K562 (cell line): Measurements from ENCODE around the gene POLR3E. TPM values are rescaled to one million over a fixed set of nuclear protein-coding genes. Genes with fewer than 3 reads are reported as not detected.

Experiments used
- ATAC-seq: fragments of 200-7000 bp; cut with Tn5 transposase; 3 replicates; pipeline ENCODE4 v1.9.1; 2020; ENCODE audit warnings: moderate library complexity
- BruUV-seq: library from RNA; stranded (reverse); fragments of 400-500 nt; replicated peaks from 2 replicates; lab custom pipeline; 2021; lab: Mats Ljungman, UMichigan
- CTCF ChIA-PET: fragments of 300-600 bp; formaldehyde crosslinking; extraction: SDS; loops from one replicate; lab custom pipeline; 2021; ENCODE audit warnings: low intra/inter-chr PET ratio; lab: Yijun Ruan, JAX
- POLR2A ChIA-PET: fragments of 300-600, 350-650 bp; sonication (Branson Sonifier 250); formaldehyde crosslinking; extraction: SDS; loops from one replicate; lab custom pipeline; 2021; ENCODE audit warnings: antibody characterized with exemption, inconsistent platforms; lab: Yijun Ruan, JAX
- DNase-seq, 4 experiments: peaks; one replicate each; pipeline versions ENCODE4 v3.0.0 to v3.0.0-alpha.2; 2011 to 2018; ENCODE audit warnings: low spot score in 3 of 4, mixed read lengths in 3 of 4; ENCODE audit errors: extremely low read depth in 1 of 4
- FAIRE-seq: peaks from 2 replicates; lab custom pipeline; 2011; peaks lifted over from hg19 to GRCh38; lab: Jason Lieb, UNC
- H2AFZ ChIP-seq: 2 replicates; pipeline ENCODE4 v1.6.0; 2011; ENCODE audit warnings: low read depth, low read length, control low read depth, inconsistent platforms
- H3K27ac ChIP-seq: fragments of 200-600 bp; 3 replicates; pipeline ENCODE4 v1.8.0; 2011; ENCODE audit warnings: low read depth, mild to moderate bottlenecking, control low read depth, inconsistent platforms, low read length, moderate library complexity, mixed read lengths; ENCODE audit errors: extremely low read depth
- H3K27me3 ChIP-seq, 2 experiments: fragments of 300-600 bp in 1 of 2; 2 replicates in 1 of 2; 3 replicates in 1 of 2; pipeline versions ENCODE4 v1.6.0 to v1.8.0; 2011; ENCODE audit warnings: inconsistent platforms in 2 of 2, low read length in 2 of 2, mild to moderate bottlenecking in 1 of 2, mixed read lengths in 1 of 2, moderate library complexity in 1 of 2; ENCODE audit not compliant: control insufficient read depth in 2 of 2, insufficient read depth in 2 of 2
- H3K36me3 ChIP-seq: fragments of 300-600 bp; 3 replicates; pipeline ENCODE4 v1.8.0; 2011; ENCODE audit warnings: mild to moderate bottlenecking, low read length, inconsistent platforms; ENCODE audit not compliant: control insufficient read depth, insufficient read depth
- H3K4me1 ChIP-seq, 2 experiments: fragments of 200-600 bp in 1 of 2; replicated peaks in 1 of 2; 2 replicates in 1 of 2; 3 replicates in 1 of 2; pipeline versions ENCODE4 v1.5.1 to v1.8.0; 2011; ENCODE audit warnings: inconsistent platforms in 2 of 2, low read length in 2 of 2, mild to moderate bottlenecking in 1 of 2, mixed read lengths in 1 of 2, moderate library complexity in 1 of 2; ENCODE audit not compliant: control insufficient read depth in 2 of 2, insufficient read depth in 2 of 2
- H3K4me2 ChIP-seq: 2 replicates; pipeline ENCODE4 v1.6.1; 2011; ENCODE audit warnings: low read length, control low read depth, inconsistent platforms, mixed read lengths; ENCODE audit not compliant: insufficient read depth
- H3K4me3 ChIP-seq: fragments of 200-600 bp; sonication (generic), shearing (Covaris generic); 2 replicates; pipeline ENCODE4 v1.5.1; 2016; ENCODE audit warnings: control low read depth, inconsistent platforms
- H3K79me2 ChIP-seq: fragments of 200-600 bp; 3 replicates; pipeline ENCODE4 v1.8.0; 2011; ENCODE audit warnings: low read length, inconsistent platforms; ENCODE audit not compliant: control insufficient read depth, insufficient read depth
- H3K9ac ChIP-seq, 2 experiments: 2 replicates each; pipeline versions ENCODE4 v1.6.0 to v1.6.1; 2011; ENCODE audit warnings: low read depth in 2 of 2, low read length in 2 of 2, control low read depth in 1 of 2, inconsistent platforms in 1 of 2, mild to moderate bottlenecking in 1 of 2, mixed read lengths in 1 of 2; ENCODE audit not compliant: insufficient read depth in 1 of 2
- H3K9me1 ChIP-seq: one replicate; pipeline ENCODE4 v1.6.0; 2011; ENCODE audit warnings: inconsistent platforms, mild to moderate bottlenecking, low read length, moderate library complexity; ENCODE audit not compliant: control insufficient read depth, insufficient read depth
- H3K9me3 ChIP-seq: replicated peaks from 2 replicates; pipeline ENCODE4 v1.5.1; 2011; ENCODE audit warnings: low read depth, low read length, inconsistent platforms; ENCODE audit not compliant: control insufficient read depth, insufficient read depth
- H4K20me1 ChIP-seq: replicated peaks from 2 replicates; pipeline ENCODE4 v1.6.1; 2011; ENCODE audit warnings: low read length, inconsistent platforms, mixed read lengths; ENCODE audit not compliant: control insufficient read depth, insufficient read depth
- ARID2 ChIP-seq: fragments of 450-650 bp; IDR thresholded peaks from 2 replicates; pipeline ENCODE4 v1.6.1; 2017; ENCODE audit warnings: antibody characterized with exemption, mild to moderate bottlenecking
- CBX5 ChIP-seq: IDR thresholded peaks from 2 replicates; pipeline ENCODE4 v1.6.1; 2014; ENCODE audit warnings: low read depth, borderline replicate concordance
- NFYB ChIP-seq: IDR thresholded peaks from 2 replicates; pipeline ENCODE4 v1.6.1; 2011; ENCODE audit warnings: mild to moderate bottlenecking, moderate library complexity; ENCODE audit not compliant: insufficient read length; ENCODE audit errors: extremely low read depth
- RAD51 ChIP-seq: fragments of 450-650 bp; IDR thresholded peaks from 2 replicates; pipeline ENCODE4 v1.7.1; 2016; ENCODE audit warnings: low read depth, mild to moderate bottlenecking, borderline replicate concordance
- SOX6 ChIP-seq: fragments of 450-650 bp; IDR thresholded peaks from 2 replicates; pipeline ENCODE4 v1.6.1; 2014; ENCODE audit warnings: mild to moderate bottlenecking
- TCF7 ChIP-seq: sonication (generic); IDR thresholded peaks from 2 replicates; pipeline ENCODE4 v1.6.1; 2016; ENCODE audit warnings: antibody characterized with exemption, borderline replicate concordance
- USF2 ChIP-seq: sonication (generic); formaldehyde crosslinking; IDR thresholded peaks from 2 replicates; pipeline ENCODE4 v1.5.0; 2020; ENCODE audit warnings: missing genetic modification reagents
- ZNF75A ChIP-seq: fragments of 450-650 bp; formaldehyde crosslinking; IDR thresholded peaks from 2 replicates; pipeline ENCODE4 v1.4.0; 2020; ENCODE audit warnings: mild to moderate bottlenecking
- WGBS: fragments of 100-300 bp; shearing (Covaris generic); methylation state at CpG from one replicate; pipeline ENCODE4 v1.1.6; 2016; ENCODE audit warnings: low coverage, mixed read lengths; ENCODE audit not compliant: insufficient coverage; ENCODE audit errors: missing lambda C conversion rate; 5-methylcytosine and 5-hydroxymethylcytosine counted together
- in situ Hi-C: fragments of 300-500 bp; cut with MboI; formaldehyde crosslinking; loops from 4 replicates; pipeline ENCODE4 v1.15.0; 2018; ENCODE audit warnings: inconsistent platforms, mixed read lengths
- intact Hi-C: fragments of 100-400 bp; cut with micrococcal nuclease; formaldehyde crosslinking; loops from 2 replicates; pipeline ENCODE4 v1.14.2; 2022
- polyA plus RNA-seq, 8 experiments: library from polyadenylated mRNA; depleted of rRNA in 4 of 8; stranded (reverse) in 5 of 8; unstranded in 3 of 8; fragments of >200 nt; fragmentation: Nextera tagmentation in 2 of 8; fragmentation: Illumina TruSeq in 1 of 8; extraction: Ambion mirVana in 2 of 8; extraction: Trizol in 1 of 8; gene quantifications; 2 replicates each; pipeline versions ENCODE4 v1.2.1 to v1.2.3, GENCODE V29; 2011 to 2014; ENCODE audit warnings: inconsistent platforms in 1 of 8, missing spikeins in 1 of 8
- total RNA-seq, 7 experiments: library from RNA; depleted of rRNA in 6 of 7; stranded (reverse); fragments of >200 nt in 6 of 7; fragmentation: Illumina TruSeq in 2 of 7; extraction: Trizol in 2 of 7; gene quantifications; 2 replicates each; pipeline versions ENCODE4 v1.2.1 to v1.2.3, GENCODE V29; 2011 to 2021; ENCODE audit warnings: low replicate concordance in 1 of 7
- TF ChIP-seq, protein P1 (sequence below): fragments of 200-600 bp; sonication (generic); IDR thresholded peaks from one replicate; pipeline ENCODE4 v1.6.1; 2012; ENCODE audit warnings: mild to moderate bottlenecking, low read depth, low read length, inconsistent platforms
- TF ChIP-seq, protein P2 (sequence below): fragments of 450-650 bp; IDR thresholded peaks from 2 replicates; pipeline ENCODE4 v1.6.1; 2018; ENCODE audit warnings: mild to moderate bottlenecking, low read depth; ENCODE audit not compliant: partially characterized antibody

POLR3E gene
- total and polyA plus RNA-seq, 9 of the 15 experiments (the other 6 are each of a cell fraction or from before 2014, with no cell fraction given), result 17.7 to 151 (median 82.6) TPM

- DNase-seq (peak; percentile 25 to 66 (median 42)), FAIRE-seq (peak; percentile 37), ATAC-seq (peak; percentile 49; the same call in 1 of the 3 replicates)
- Histone ChIP-seq H3K36me3 (peaks cover 85% of the 10 kb centered on the region), H3K4me2 (no peak overlapping the region), H3K4me1 (no peaks in the 10 kb centered on the region), H3K79me2 (no peaks in the 10 kb centered on the region), H2AFZ (no peak overlapping the region), H3K9ac (no peak overlapping the region), H3K9me3 (peaks cover 14% of the 10 kb centered on the region), H3K9me1 (no peaks in the 10 kb centered on the region), H4K20me1 (no peaks in the 10 kb centered on the region), H3K27ac (no peak overlapping the region), H3K27me3 (no peaks in the 10 kb centered on the region), H3K4me3 (no peak overlapping the region)
- in situ Hi-C loops (no loop called here), intact Hi-C loops (no loop called here)
- POLR2A ChIA-PET, result no interaction called here
- CTCF ChIA-PET, result no interaction called here
- 83% methylated on average over 1 of the region's 1 CpG for WGBS
- no TSS peak for BruUV-seq
- TF ChIP-seq, protein P1, sequence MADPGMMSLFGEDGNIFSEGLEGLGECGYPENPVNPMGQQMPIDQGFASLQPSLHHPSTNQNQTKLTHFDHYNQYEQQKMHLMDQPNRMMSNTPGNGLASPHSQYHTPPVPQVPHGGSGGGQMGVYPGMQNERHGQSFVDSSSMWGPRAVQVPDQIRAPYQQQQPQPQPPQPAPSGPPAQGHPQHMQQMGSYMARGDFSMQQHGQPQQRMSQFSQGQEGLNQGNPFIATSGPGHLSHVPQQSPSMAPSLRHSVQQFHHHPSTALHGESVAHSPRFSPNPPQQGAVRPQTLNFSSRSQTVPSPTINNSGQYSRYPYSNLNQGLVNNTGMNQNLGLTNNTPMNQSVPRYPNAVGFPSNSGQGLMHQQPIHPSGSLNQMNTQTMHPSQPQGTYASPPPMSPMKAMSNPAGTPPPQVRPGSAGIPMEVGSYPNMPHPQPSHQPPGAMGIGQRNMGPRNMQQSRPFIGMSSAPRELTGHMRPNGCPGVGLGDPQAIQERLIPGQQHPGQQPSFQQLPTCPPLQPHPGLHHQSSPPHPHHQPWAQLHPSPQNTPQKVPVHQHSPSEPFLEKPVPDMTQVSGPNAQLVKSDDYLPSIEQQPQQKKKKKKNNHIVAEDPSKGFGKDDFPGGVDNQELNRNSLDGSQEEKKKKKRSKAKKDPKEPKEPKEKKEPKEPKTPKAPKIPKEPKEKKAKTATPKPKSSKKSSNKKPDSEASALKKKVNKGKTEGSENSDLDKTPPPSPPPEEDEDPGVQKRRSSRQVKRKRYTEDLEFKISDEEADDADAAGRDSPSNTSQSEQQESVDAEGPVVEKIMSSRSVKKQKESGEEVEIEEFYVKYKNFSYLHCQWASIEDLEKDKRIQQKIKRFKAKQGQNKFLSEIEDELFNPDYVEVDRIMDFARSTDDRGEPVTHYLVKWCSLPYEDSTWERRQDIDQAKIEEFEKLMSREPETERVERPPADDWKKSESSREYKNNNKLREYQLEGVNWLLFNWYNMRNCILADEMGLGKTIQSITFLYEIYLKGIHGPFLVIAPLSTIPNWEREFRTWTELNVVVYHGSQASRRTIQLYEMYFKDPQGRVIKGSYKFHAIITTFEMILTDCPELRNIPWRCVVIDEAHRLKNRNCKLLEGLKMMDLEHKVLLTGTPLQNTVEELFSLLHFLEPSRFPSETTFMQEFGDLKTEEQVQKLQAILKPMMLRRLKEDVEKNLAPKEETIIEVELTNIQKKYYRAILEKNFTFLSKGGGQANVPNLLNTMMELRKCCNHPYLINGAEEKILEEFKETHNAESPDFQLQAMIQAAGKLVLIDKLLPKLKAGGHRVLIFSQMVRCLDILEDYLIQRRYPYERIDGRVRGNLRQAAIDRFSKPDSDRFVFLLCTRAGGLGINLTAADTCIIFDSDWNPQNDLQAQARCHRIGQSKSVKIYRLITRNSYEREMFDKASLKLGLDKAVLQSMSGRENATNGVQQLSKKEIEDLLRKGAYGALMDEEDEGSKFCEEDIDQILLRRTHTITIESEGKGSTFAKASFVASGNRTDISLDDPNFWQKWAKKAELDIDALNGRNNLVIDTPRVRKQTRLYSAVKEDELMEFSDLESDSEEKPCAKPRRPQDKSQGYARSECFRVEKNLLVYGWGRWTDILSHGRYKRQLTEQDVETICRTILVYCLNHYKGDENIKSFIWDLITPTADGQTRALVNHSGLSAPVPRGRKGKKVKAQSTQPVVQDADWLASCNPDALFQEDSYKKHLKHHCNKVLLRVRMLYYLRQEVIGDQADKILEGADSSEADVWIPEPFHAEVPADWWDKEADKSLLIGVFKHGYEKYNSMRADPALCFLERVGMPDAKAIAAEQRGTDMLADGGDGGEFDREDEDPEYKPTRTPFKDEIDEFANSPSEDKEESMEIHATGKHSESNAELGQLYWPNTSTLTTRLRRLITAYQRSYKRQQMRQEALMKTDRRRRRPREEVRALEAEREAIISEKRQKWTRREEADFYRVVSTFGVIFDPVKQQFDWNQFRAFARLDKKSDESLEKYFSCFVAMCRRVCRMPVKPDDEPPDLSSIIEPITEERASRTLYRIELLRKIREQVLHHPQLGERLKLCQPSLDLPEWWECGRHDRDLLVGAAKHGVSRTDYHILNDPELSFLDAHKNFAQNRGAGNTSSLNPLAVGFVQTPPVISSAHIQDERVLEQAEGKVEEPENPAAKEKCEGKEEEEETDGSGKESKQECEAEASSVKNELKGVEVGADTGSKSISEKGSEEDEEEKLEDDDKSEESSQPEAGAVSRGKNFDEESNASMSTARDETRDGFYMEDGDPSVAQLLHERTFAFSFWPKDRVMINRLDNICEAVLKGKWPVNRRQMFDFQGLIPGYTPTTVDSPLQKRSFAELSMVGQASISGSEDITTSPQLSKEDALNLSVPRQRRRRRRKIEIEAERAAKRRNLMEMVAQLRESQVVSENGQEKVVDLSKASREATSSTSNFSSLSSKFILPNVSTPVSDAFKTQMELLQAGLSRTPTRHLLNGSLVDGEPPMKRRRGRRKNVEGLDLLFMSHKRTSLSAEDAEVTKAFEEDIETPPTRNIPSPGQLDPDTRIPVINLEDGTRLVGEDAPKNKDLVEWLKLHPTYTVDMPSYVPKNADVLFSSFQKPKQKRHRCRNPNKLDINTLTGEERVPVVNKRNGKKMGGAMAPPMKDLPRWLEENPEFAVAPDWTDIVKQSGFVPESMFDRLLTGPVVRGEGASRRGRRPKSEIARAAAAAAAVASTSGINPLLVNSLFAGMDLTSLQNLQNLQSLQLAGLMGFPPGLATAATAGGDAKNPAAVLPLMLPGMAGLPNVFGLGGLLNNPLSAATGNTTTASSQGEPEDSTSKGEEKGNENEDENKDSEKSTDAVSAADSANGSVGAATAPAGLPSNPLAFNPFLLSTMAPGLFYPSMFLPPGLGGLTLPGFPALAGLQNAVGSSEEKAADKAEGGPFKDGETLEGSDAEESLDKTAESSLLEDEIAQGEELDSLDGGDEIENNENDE, result no peak
- TF ChIP-seq NFYB (peak; percentile 22), CBX5 (0 out of 2 replicates have a peak, but pooled peaks have one; percentile 74), ARID2 (no peak), ZNF75A (CRISPR knock-in tag) (no peak), SOX6 (no peak), TCF7 (no peak), RAD51 (peak; percentile 68), USF2 (peak; percentile 85)
- TF ChIP-seq, protein P2, sequence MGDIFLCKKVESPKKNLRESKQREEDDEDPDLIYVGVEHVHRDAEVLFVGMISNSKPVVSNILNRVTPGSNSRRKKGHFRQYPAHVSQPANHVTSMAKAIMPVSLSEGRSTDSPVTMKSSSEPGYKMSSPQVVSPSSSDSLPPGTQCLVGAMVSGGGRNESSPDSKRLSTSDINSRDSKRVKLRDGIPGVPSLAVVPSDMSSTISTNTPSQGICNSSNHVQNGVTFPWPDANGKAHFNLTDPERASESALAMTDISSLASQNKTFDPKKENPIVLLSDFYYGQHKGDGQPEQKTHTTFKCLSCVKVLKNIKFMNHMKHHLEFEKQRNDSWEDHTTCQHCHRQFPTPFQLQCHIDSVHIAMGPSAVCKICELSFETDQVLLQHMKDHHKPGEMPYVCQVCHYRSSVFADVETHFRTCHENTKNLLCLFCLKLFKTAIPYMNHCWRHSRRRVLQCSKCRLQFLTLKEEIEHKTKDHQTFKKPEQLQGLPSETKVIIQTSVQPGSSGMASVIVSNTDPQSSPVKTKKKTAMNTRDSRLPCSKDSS, result peak; percentile 70
These were observed 41.9 kb upstream of the POLR3E start for GRCh38 chr16:22255335-22255734.
